ENCODE measurements around the gene SUPT4H1. TPM values are rescaled to one million over a fixed set of nuclear protein-coding genes. Genes with fewer than 3 reads are reported as not detected.

SUPT4H1 gene
- total and polyA plus RNA-seq, 7 donors = 50.5 to 114 (median 65.3) TPM

DNA sequence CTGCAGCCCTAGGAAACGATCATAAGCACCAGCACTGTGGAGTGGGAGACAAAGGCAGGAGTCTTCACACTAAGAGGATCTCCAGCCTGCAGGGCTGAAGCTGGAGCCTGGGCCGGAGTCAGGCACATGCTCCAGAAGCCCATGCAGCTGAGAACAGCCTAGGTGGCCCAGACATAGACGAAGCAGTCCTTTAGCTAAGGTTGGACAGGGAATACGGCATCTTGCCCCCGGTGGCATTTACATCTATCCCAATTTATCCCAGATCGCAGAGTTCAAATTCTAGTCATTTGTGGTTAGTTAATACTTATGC lies 37.3 kb downstream of the SUPT4H1 start:
- TF ChIP-seq EP300 (IDR thresholded peaks at IDR 0.05) (no peak), CTCF (IDR thresholded peaks at IDR 0.05) (no peak), POLR2AphosphoS5 (IDR thresholded peaks at IDR 0.05) (no peak), POLR2A (IDR thresholded peaks at IDR 0.05) (no peak)
- no peak overlapping the region for H3K4me3 ChIP-seq
- intact Hi-C loops (cut with DNase I) = no loop called here
- H3K27me3 ChIP-seq = no peaks in the 10 kb centered on the region
- H3K36me3 ChIP-seq = no peaks in the 10 kb centered on the region
- no peak overlapping the region for H3K27ac ChIP-seq
- no peaks in the 10 kb centered on the region for H3K4me1 ChIP-seq
- DNase-seq = no peak
- H3K9me3 ChIP-seq = no peaks in the 10 kb centered on the region
- 91 to 92% methylated on average over 6 of the region's 6 CpGs for WGBS, 2 donors

GRCh38 chr17:58313815-58314705 lies 37.9 kb downstream of the SUPT4H1 start:
- Histone ChIP-seq H3K4me3 (no peak overlapping the region), H3K27me3 (no peaks in the 10 kb centered on the region), H3K9me3 (no peaks in the 10 kb centered on the region), H3K4me1 (no peaks in the 10 kb centered on the region), H3K27ac (no peak overlapping the region), H3K36me3 (no peaks in the 10 kb centered on the region)
- no peak for DNase-seq
- whole genome bisulfite sequencing, 2 donors = 77 to 79% methylated on average over 7 of the region's 7 CpGs
- intact Hi-C loops (cut with DNase I) = no loop called here
- no peak for TF ChIP-seq EP300 (IDR thresholded peaks at IDR 0.05)
- no peak for TF ChIP-seq POLR2AphosphoS5 (IDR thresholded peaks at IDR 0.05)
- TF ChIP-seq POLR2A (IDR thresholded peaks at IDR 0.05) = no peak
- TF ChIP-seq CTCF (IDR thresholded peaks at IDR 0.05) = no peak

- 56 to 67% methylated on average over 1 of the region's 1 CpG for WGBS, 2 donors
- no peaks in the 10 kb centered on the region for H3K9me3 ChIP-seq
Measured at GRCh38 chr17:58312829-58313228, 39.2 kb downstream of the SUPT4H1 start.

GRCh38 chr17:58312021-58312630 lies 39.9 kb downstream of the SUPT4H1 start:
- Histone ChIP-seq H3K27ac (no peak overlapping the region), H3K27me3 (no peaks in the 10 kb centered on the region), H3K4me3 (no peak overlapping the region), H3K4me1 (no peaks in the 10 kb centered on the region), H3K36me3 (no peaks in the 10 kb centered on the region), H3K9me3 (no peaks in the 10 kb centered on the region)
- WGBS, 2 donors = 93 to 95% methylated on average over 23 of the region's 23 CpGs
- TF ChIP-seq EP300 (IDR thresholded peaks at IDR 0.05) (no peak), CTCF (IDR thresholded peaks at IDR 0.05) (no peak), POLR2A (IDR thresholded peaks at IDR 0.05) (no peak), POLR2AphosphoS5 (IDR thresholded peaks at IDR 0.05) (no peak)
- peak; percentile 61 for DNase-seq
- intact Hi-C loops (cut with DNase I) = no loop called here

More at GRCh38 chr17:58312829-58313228, 39.2 kb downstream of the SUPT4H1 start:
- TF ChIP-seq CTCF (IDR thresholded peaks at IDR 0.05) = no peak
- no peak for TF ChIP-seq POLR2A (IDR thresholded peaks at IDR 0.05)
- TF ChIP-seq POLR2AphosphoS5 (IDR thresholded peaks at IDR 0.05) = no peak
- TF ChIP-seq EP300 (IDR thresholded peaks at IDR 0.05) = no peak
- Histone ChIP-seq H3K36me3 (no peaks in the 10 kb centered on the region), H3K27ac (no peak overlapping the region), H3K4me3 (no peak overlapping the region), H3K27me3 (no peaks in the 10 kb centered on the region), H3K4me1 (no peaks in the 10 kb centered on the region)
- intact Hi-C loops (cut with DNase I) = no loop called here
- DNase-seq = no peak

Measured in sigmoid colon (tissue), 7 donors.